ENCODE results near the gene ZNF160. TPM values are rescaled to one million over a fixed set of nuclear protein-coding genes. Genes with fewer than 3 reads are reported as not detected.

Gene ZNF160
- total RNA-seq, 3 donors from 2014 or later, result 9.0 to 14.8 (median 12.4) TPM

Other genes with a start within 250 kb of the ZNF160 start
- gene ZNF468, start 245.8 kb downstream of the ZNF160 start, total RNA-seq, result 10 to 100 TPM in 2 of 3 donors, 1 to 10 TPM in 1; 8.3 to 10.5 (median 10.5) TPM
- gene ZNF320, start 205.8 kb downstream of the ZNF160 start, total RNA-seq, result 10 to 100 TPM in 1 of 3 donors, 1 to 10 TPM in 2; 3.0 to 10.9 (median 3.4) TPM
- gene ZNF888, start 180.0 kb downstream of the ZNF160 start, total RNA-seq, result 1 to 10 TPM in 1 of 3 donors, under 1 TPM in 2; 0.74 to 1.3 (median 0.98) TPM
- gene ZNF816, start 140.5 kb downstream of the ZNF160 start, total RNA-seq, result 1 to 10 TPM; 4.0 to 4.7 (median 4.6) TPM
- not detected for gene ERVV-1, start 89.5 kb downstream of the ZNF160 start, total RNA-seq
- not detected for gene ERVV-2, start 58.7 kb downstream of the ZNF160 start, total RNA-seq
- gene ZNF415, start 29.5 kb upstream of the ZNF160 start, total RNA-seq, result under 1 TPM; 0.33 to 0.46 (median 0.45) TPM
- gene ZNF347, start 55.6 kb upstream of the ZNF160 start, total RNA-seq, result 1 to 10 TPM; 3.0 to 5.1 (median 3.1) TPM
- gene ZNF665, start 89.9 kb upstream of the ZNF160 start, total RNA-seq, result under 1 TPM; 0.57 to 0.71 (median 0.66) TPM
- gene ZNF677, start 151.5 kb upstream of the ZNF160 start, total RNA-seq, result 1 to 10 TPM; 2.6 to 5.0 (median 4.6) TPM
- not detected for gene VN1R2, start 154.9 kb upstream of the ZNF160 start, total RNA-seq
- gene VN1R4, start 164.3 kb upstream of the ZNF160 start, total RNA-seq, result not detected
- 1 to 10 TPM; 3.7 to 4.0 (median 3.8) TPM for gene ZNF845, start 230.3 kb upstream of the ZNF160 start, total RNA-seq

All from activated T-cell treated with anti-CD3 and anti-CD28 coated beads, Interleukin-2, amount 50 U/mL, for 4 hours (primary cell).